ENCODE results near the gene HMGCR. TPM values are rescaled to one million over a fixed set of nuclear protein-coding genes. Genes with fewer than 3 reads are reported as not detected.
"Not testable (repeated sequence)": the region's sequence is repeated elsewhere in the genome, so short reads cannot be mapped to it uniquely, and the experiment has no call there.

The HMGCR gene
- total RNA-seq, 1 donor from 2014 or later = 123 TPM

DNA sequence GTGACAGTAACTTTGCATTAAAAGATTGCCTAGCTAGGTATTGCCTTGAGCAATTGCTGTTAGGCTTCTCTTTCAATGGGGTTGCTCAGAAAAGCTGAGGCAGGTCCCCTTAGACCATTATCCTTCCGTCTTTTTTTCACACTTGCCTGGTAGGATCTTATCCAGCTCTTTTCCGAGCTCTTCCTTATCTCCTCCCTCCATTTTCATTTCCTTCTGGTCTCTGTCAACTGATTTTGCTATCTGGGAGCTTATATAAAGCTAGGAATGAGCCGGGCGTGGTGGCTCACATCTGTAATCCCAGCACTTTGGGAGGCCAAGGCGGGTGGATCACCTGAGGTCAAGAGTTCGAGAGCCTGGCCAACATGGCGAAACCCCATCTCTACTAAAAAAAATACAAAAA is 6.6 kb upstream of the HMGCR start:
- no peaks in the 10 kb centered on the region for H3K27me3 Mint-ChIP-seq (ENCODE audit: low read depth)
- no peak for DNase-seq (ENCODE audit: low spot score)
- intact Hi-C loops (cut with micrococcal nuclease) = no loop called here
- no peak overlapping the region for H3K4me3 Mint-ChIP-seq (ENCODE audit: low read depth)
- no peak overlapping the region for H3K27ac Mint-ChIP-seq
- peaks cover 2% of the 10 kb centered on the region for H3K4me1 Mint-ChIP-seq (ENCODE audit: low read depth)
- no peaks in the 10 kb centered on the region for H3K36me3 Mint-ChIP-seq (ENCODE audit: low read depth)
- H3K9me3 Mint-ChIP-seq = no peaks in the 10 kb centered on the region

DNA sequence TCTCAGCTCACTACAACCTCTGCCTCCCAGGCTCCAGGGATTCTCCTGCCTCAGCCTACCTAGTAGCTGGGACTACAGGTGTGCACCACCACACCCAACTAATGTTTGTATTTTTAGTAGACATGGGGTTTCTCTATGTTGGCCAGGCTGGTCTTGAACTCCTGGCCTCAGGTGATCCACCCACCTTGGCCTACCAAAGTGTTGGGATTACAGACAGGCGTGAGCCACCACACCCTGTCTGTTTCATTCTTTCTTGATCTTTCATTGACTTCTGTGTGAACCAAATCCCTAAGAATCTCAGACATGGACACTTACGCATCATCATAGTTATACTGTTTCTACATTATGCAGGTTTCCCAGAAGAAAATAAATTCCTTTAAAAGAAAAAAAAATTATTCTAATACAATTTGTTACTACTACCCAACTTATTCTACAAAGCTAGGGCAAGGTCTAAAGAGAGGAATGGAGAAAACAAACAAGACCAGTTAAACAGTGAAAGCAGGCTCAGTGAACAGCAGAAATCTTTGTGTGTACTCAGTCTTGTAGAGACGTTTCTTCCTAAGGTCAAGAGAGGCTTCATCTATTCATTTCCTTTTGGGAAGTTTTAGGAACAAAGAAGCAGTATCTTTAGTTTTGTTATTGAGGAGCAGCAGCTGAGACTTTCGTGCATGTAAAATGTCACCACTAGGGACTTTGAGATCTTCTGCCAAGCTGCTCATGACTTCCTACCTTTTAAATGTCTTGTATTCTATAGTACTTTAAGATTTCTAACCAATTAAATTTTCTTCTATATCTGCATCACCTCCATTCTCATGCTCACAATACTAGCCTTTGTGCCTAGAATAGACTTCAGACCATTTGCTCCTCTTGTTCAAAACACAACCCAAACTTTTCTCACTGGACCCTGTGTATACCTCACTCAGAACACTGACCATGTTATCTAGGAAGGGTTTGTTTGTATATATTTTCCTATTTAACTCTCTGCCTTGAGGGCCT is 5.6 kb upstream of the HMGCR start:
- Mint-ChIP-seq H3K36me3 (ENCODE audit: low read depth) (no peaks in the 10 kb centered on the region), H3K27me3 (ENCODE audit: low read depth) (no peaks in the 10 kb centered on the region), H3K9me3 (no peaks in the 10 kb centered on the region), H3K4me3 (ENCODE audit: low read depth) (no peak overlapping the region), H3K4me1 (ENCODE audit: low read depth) (no peaks in the 10 kb centered on the region), H3K27ac (no peak overlapping the region)
- no peak for DNase-seq (ENCODE audit: low spot score)
- intact Hi-C loops (cut with micrococcal nuclease) = no loop called here

DNA sequence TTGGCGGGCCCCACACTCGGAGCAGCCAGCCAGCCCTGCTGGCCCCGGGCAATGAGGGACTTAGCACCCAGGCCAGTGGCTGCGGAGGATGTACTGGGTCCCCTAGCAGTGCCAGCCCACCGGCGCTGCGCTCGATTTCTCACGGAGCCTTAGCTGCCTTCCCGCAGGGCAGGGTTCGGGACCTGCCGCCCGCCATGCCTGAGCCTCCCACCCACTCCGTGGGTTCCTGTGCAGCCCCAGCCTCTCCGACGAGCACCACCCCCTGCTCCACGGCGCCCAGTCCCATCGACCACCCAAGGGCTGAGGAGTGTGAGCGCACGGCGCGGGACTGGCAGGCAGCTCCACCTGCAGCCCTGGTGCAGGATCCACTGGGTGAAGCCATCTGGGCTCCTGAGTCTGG is 3.3 kb upstream of the HMGCR start:
- Mint-ChIP-seq H3K36me3 (ENCODE audit: low read depth) (peaks cover 14% of the 10 kb centered on the region), H3K4me1 (ENCODE audit: low read depth) (peaks cover 12% of the 10 kb centered on the region)
- H3K9me3 Mint-ChIP-seq; H3K4me3 Mint-ChIP-seq (ENCODE audit: low read depth); intact Hi-C loops (cut with micrococcal nuclease); H3K27me3 Mint-ChIP-seq (ENCODE audit: low read depth); H3K27ac Mint-ChIP-seq; DNase-seq (ENCODE audit: low spot score): not testable (repeated sequence)

DNA sequence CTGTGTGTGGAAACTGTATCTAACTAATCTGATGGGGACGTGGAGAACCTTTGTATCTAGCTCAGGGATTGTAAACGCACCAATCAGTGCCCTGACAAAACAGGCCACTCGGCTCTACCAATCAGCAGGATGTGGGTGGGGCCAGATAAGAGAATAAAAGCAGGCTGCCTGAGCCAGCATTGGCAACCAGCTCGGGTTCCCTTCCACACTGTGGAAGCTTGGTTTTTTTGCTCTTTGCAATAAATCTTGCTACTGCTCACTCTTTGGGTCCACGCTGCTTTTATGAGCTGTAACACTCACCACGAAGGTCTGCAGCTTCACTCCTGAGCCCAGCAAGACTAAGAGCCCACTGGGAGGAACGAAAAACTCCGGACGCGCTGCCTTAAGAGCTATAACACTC is 2.6 kb upstream of the HMGCR start:
- intact Hi-C loops (cut with micrococcal nuclease); H3K27ac Mint-ChIP-seq; H3K9me3 Mint-ChIP-seq; DNase-seq (ENCODE audit: low spot score); H3K27me3 Mint-ChIP-seq (ENCODE audit: low read depth); H3K4me3 Mint-ChIP-seq (ENCODE audit: low read depth): not testable (repeated sequence)
- peaks cover 14% of the 10 kb centered on the region for H3K4me1 Mint-ChIP-seq (ENCODE audit: low read depth)
- H3K36me3 Mint-ChIP-seq (ENCODE audit: low read depth) = peaks cover 16% of the 10 kb centered on the region

DNA sequence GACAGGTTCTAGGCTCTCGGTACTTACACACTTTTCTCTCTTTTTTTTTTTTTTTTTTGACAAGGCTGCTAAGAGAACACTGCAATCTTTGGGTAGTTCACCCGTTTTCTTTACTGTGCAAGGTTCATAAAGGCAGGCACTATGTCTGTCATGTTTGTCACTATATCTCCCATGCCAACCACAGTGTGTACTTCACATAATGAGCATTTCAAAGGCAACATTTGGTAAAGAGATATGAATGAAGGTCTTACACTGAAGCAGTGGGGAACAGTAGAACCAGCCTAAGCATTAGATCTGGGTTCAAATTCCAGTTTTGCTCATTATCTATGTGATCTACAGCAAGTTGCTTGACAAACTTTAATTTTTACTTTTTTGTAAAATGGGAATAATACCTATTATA is 1.5 kb upstream of the HMGCR start:
- no peaks in the 10 kb centered on the region for H3K9me3 Mint-ChIP-seq
- intact Hi-C loops (cut with micrococcal nuclease) = loop anchor here (5.0 kb wide), 2 partner anchors 398 to 1067 kb away; partner anchors contain the start of gene IQGAP2

DNA sequence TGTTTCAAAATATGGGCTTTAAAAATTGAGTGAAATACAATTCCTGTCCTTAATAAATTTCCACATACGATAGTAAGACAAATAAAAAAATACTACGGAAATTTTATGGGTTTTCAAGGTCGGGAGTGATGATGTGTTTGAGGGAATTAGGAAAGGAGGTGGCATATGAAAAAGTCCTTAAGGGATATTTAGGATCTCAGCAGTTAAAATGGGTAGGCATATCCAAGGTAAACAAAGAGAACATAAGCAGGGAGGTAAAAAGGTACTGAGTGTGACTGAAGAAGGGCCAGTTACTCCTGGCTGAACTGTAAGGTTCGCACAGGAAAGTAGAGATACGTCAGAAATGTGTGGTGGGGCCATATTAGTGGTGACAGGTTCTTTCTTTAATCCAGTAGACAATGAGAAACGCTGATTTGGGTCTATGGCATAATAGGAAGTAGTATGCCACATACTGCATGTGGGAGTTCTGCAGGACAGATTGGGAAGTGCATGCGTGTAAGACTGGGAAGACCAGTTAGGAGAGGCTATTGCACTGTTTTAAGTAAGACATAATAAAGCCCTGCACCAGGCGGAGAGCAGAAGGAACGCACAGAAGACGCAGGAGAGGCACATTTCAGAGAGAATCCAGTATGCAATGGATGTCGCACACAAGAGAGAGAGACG is 937 bp upstream of the HMGCR start:
- no peak for DNase-seq (ENCODE audit: low spot score)
- Mint-ChIP-seq H3K27ac (no peak overlapping the region), H3K36me3 (ENCODE audit: low read depth) (peaks cover 29% of the 10 kb centered on the region), H3K9me3 (no peaks in the 10 kb centered on the region), H3K4me1 (ENCODE audit: low read depth) (peaks cover 26% of the 10 kb centered on the region), H3K4me3 (ENCODE audit: low read depth) (no peak overlapping the region), H3K27me3 (ENCODE audit: low read depth) (no peaks in the 10 kb centered on the region)
- intact Hi-C loops (cut with micrococcal nuclease) = loop anchor here (1.0 to 5.0 kb wide), 10 partner anchors 11 to 1066 kb away; partner anchors contain the start of genes CERT1, GCNT4, IQGAP2 and POC5

More for the DNA sequence above, 1.5 kb upstream of the HMGCR start:
- no peaks in the 10 kb centered on the region for H3K27me3 Mint-ChIP-seq (ENCODE audit: low read depth)
- DNase-seq (ENCODE audit: low spot score) = no peak
- no peak overlapping the region for H3K27ac Mint-ChIP-seq
- H3K36me3 Mint-ChIP-seq (ENCODE audit: low read depth) = peaks cover 23% of the 10 kb centered on the region
- H3K4me3 Mint-ChIP-seq (ENCODE audit: low read depth) = no peak overlapping the region
- H3K4me1 Mint-ChIP-seq (ENCODE audit: low read depth) = peaks cover 22% of the 10 kb centered on the region

DNA sequence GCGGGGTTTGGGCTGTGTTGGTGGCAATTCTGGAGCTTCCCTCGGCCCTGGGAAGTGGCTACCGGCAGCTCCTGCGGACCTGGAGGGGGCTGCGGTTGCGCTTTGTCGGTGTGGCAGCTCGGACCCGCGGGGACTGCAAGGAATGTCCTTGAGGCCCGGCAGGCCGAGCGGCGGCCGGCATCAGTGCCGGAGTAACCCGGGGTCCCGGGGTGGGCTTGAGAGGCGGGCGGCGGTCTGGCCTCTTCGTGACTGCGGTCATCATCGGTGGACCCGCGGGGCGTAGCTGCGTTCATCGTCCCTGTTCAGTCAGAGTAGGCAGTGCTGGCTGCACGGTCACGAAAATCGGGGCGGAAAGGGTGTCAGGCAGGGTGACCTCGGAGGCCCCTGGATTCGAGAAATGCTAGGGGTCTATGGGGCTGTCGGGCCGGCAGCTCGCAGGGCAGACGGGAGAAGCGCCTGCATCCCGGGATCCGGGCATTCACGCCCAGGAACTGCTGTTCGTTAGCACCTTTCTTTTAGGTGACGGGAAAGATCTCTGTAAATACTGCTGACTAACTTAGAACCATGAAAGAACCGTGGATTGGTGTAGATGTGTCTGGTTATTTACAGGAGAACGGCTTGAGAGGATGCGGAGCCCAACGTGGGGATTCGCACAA is 474 bp downstream of the HMGCR start:
- Mint-ChIP-seq H3K4me3 (ENCODE audit: low read depth) (no peak overlapping the region), H3K36me3 (ENCODE audit: low read depth) (peaks cover 39% of the 10 kb centered on the region), H3K27me3 (ENCODE audit: low read depth) (no peaks in the 10 kb centered on the region), H3K9me3 (no peaks in the 10 kb centered on the region), H3K4me1 (ENCODE audit: low read depth) (peaks cover 38% of the 10 kb centered on the region), H3K27ac (no peak overlapping the region)
- intact Hi-C loops (cut with micrococcal nuclease) = loop anchor here (1.0 to 5.0 kb wide), 8 partner anchors 14 to 1065 kb away; partner anchors contain the start of genes GCNT4, IQGAP2 and POC5
- peak; percentile 35 for DNase-seq (ENCODE audit: low spot score)

DNA sequence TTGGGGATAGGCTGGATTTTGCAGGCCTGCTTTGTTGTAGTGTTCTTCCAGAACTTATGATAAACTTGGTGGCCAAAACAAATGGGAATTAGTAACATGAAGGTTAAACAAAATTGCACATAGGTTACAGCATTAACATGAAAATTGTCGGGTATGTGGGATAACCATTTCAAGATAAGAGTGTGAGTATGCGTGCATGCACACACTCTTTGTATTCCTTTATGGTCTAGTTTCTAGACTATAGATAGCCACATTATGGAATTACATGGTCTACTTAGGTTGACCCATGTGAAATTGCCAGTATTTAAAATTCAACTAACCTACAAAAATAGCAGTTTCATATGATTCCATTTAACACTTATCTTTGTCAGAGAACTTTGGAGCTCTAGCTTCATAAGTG is 1.4 kb downstream of the HMGCR start:
- H3K4me3 Mint-ChIP-seq (ENCODE audit: low read depth) = no peak overlapping the region
- peak overlapping the region; percentile 39 for H3K27ac Mint-ChIP-seq
- H3K9me3 Mint-ChIP-seq = no peaks in the 10 kb centered on the region
- peaks cover 41% of the 10 kb centered on the region for H3K36me3 Mint-ChIP-seq (ENCODE audit: low read depth)
- no peaks in the 10 kb centered on the region for H3K27me3 Mint-ChIP-seq (ENCODE audit: low read depth)
- DNase-seq (ENCODE audit: low spot score) = no peak
- intact Hi-C loops (cut with micrococcal nuclease) = loop anchor here (5.0 kb wide), 2 partner anchors 401 to 1064 kb away; partner anchors contain the start of gene IQGAP2
- peaks cover 38% of the 10 kb centered on the region for H3K4me1 Mint-ChIP-seq (ENCODE audit: low read depth)

DNA sequence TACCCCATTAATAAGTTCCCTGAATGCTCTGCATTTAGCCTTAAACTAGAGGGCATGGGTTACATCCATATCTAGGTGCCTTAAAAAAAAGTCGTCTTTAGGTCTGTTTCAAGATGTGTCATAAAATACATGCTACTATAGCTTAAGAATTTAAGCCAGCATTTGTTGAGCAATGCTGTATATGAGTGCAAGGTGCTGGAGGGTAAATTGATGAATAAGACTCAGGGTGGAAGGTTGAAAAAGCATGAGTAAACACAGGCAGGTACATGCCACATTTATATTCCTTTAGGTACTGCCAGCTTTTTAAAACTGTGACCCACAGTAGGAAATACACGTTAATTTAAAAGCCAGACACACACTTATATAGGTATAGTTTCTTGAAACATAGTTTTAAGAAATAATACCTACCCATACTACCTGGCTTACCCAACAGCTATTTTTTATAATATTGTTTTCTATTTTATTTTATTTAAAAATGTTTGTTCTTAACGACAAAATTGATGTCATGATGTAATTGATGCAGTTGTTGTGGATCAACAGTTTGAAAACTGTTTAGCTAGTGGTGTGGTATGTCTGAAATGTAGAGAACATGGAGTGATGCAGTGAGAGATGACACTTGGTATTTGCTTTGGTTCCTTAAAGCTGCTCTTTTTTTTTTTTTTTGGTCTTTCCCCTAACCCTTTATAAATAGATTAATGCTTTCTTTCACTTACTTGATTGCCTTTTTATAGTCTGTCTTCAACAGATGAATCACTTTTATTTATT is 3.9 kb downstream of the HMGCR start:
- H3K36me3 Mint-ChIP-seq (ENCODE audit: low read depth) = peaks cover 58% of the 10 kb centered on the region
- no peaks in the 10 kb centered on the region for H3K9me3 Mint-ChIP-seq
- H3K4me3 Mint-ChIP-seq (ENCODE audit: low read depth) = peak overlapping the region; percentile 38
- no peaks in the 10 kb centered on the region for H3K27me3 Mint-ChIP-seq (ENCODE audit: low read depth)
- DNase-seq (ENCODE audit: low spot score) = no peak
- H3K27ac Mint-ChIP-seq = no peak overlapping the region
- peaks cover 43% of the 10 kb centered on the region for H3K4me1 Mint-ChIP-seq (ENCODE audit: low read depth)
- intact Hi-C loops (cut with micrococcal nuclease) = no loop called here

DNA sequence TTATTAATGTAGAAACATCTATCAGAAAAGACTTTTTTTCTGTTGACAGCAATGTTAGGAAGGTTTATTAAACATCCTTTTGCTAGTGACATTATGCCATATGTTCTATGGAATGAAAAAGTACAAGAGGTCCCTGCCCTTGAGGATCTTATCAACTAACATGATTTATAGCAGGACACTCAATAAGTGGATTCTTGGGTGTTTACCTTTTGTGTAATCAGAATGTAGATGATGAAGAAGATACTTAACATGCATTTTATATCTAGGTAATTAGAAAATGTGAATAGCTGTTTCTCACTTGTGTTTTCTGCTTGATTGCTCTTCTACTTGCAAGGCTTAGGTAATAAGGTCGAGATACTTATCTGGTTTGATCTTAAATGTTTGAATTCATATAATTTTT is 4.9 kb downstream of the HMGCR start:
- peaks cover 66% of the 10 kb centered on the region for H3K36me3 Mint-ChIP-seq (ENCODE audit: low read depth)
- no peak for DNase-seq (ENCODE audit: low spot score)
- no peaks in the 10 kb centered on the region for H3K27me3 Mint-ChIP-seq (ENCODE audit: low read depth)
- H3K9me3 Mint-ChIP-seq = no peaks in the 10 kb centered on the region
- intact Hi-C loops (cut with micrococcal nuclease) = no loop called here
- H3K27ac Mint-ChIP-seq = no peak overlapping the region
- no peak overlapping the region for H3K4me3 Mint-ChIP-seq (ENCODE audit: low read depth)
- H3K4me1 Mint-ChIP-seq (ENCODE audit: low read depth) = peaks cover 44% of the 10 kb centered on the region

DNA sequence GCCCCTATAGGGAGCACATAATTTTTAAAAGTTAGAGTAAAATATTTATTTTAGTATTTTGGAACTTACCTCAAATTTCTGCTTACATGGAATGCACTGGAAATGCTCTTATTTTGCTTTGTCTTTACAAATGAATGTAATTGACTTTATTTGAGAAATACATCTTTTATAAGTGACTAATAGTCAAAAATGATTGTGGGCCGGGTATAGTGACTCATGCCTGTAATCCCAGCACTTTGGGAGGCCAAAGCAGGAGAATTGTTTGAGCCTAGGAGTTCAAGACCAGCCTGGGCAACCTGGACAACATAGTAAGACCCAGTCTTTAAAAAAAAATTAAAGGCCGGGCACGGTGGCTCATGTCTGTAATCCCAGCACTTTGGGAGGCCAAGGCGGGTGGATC is 5.8 kb downstream of the HMGCR start:
- peaks cover 70% of the 10 kb centered on the region for H3K36me3 Mint-ChIP-seq (ENCODE audit: low read depth)
- H3K4me3 Mint-ChIP-seq (ENCODE audit: low read depth) = no peak overlapping the region
- no peak for DNase-seq (ENCODE audit: low spot score)
- no peaks in the 10 kb centered on the region for H3K9me3 Mint-ChIP-seq
- no peaks in the 10 kb centered on the region for H3K27me3 Mint-ChIP-seq (ENCODE audit: low read depth)
- intact Hi-C loops (cut with micrococcal nuclease) = no loop called here
- peaks cover 45% of the 10 kb centered on the region for H3K4me1 Mint-ChIP-seq (ENCODE audit: low read depth)
- no peak overlapping the region for H3K27ac Mint-ChIP-seq

DNA sequence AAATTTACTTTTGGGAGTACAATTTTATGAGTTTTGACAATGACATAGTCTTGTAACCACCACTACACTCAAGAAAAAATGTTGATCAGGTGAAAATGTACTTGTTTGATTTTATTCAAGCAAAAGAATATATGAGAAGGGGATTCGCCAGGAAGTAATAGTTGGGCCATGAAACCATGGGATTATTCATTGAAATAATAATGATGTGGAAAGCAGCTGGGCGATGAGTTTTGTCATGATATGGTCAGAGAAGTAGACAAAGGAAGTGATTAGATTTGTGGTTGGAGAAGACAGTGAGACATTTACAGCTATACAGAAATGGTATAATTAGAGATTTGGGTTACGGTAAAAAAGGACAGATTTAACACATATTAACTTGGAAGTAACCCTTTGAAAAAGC is 11.2 kb downstream of the HMGCR start:
- no peaks in the 10 kb centered on the region for H3K9me3 Mint-ChIP-seq
- H3K4me3 Mint-ChIP-seq (ENCODE audit: low read depth) = no peak overlapping the region
- H3K27ac Mint-ChIP-seq = peak overlapping the region; percentile 4
- no peaks in the 10 kb centered on the region for H3K27me3 Mint-ChIP-seq (ENCODE audit: low read depth)
- peaks cover 81% of the 10 kb centered on the region for H3K36me3 Mint-ChIP-seq (ENCODE audit: low read depth)
- H3K4me1 Mint-ChIP-seq (ENCODE audit: low read depth) = peaks cover 48% of the 10 kb centered on the region
- intact Hi-C loops (cut with micrococcal nuclease) = no loop called here
- no peak for DNase-seq (ENCODE audit: low spot score)
